Kidney (tissue), 14 donors: Measurements from ENCODE around the gene CEP85. TPM values are rescaled to one million over a fixed set of nuclear protein-coding genes. Genes with fewer than 3 reads are reported as not detected.
A peak's percentile ranks its signal among the peaks of the same experiment; 100 is the strongest.

ENCODE experiments used
- DNase-seq, 5 donors: peaks; one replicate each; pipeline ENCODE4 v3.0.0-alpha.2; 2013 to 2020
- FAIRE-seq: peaks from 2 replicates; lab custom pipeline; 2012; peaks lifted over from hg19 to GRCh38; lab: Jason Lieb, UNC
- H3K27ac ChIP-seq, 2 donors: one replicate each; pipeline ENCODE4 v1.7.0; 2013; ENCODE audit warnings: low read depth in 2 of 2, low read length in 2 of 2, inconsistent platforms in 1 of 2
- H3K27me3 ChIP-seq: one replicate; pipeline ENCODE4 v1.7.1; 2013; ENCODE audit warnings: low read length, inconsistent platforms; ENCODE audit not compliant: control insufficient read depth, insufficient read depth
- H3K36me3 ChIP-seq, 3 donors: one replicate each; pipeline versions ENCODE4 v1.7.0 to v1.7.1; 2013; ENCODE audit warnings: low read length in 3 of 3, control low read depth in 1 of 3, inconsistent platforms in 1 of 3; ENCODE audit not compliant: insufficient read depth in 3 of 3, control insufficient read depth in 2 of 3
- H3K4me1 ChIP-seq, 3 donors: one replicate each; pipeline versions ENCODE4 v1.7.0 to v1.7.1; 2013; ENCODE audit warnings: low read length in 3 of 3, inconsistent platforms in 1 of 3, low read depth in 1 of 3; ENCODE audit not compliant: control insufficient read depth in 2 of 3, insufficient read depth in 2 of 3
- H3K4me3 ChIP-seq, 3 donors: one replicate each; pipeline versions ENCODE4 v1.7.0 to v1.8.1; 2013; ENCODE audit warnings: low read length in 3 of 3, control low read depth in 1 of 3, inconsistent platforms in 1 of 3
- H3K9ac ChIP-seq, 3 donors: one replicate each; pipeline versions ENCODE4 v1.7.0 to v1.7.1; 2013; ENCODE audit warnings: low read length in 3 of 3, control low read depth in 1 of 3, inconsistent platforms in 1 of 3
- H3K9me3 ChIP-seq, 3 donors: one replicate each; pipeline versions ENCODE4 v1.7.0 to v1.7.1; 2013; ENCODE audit warnings: low read length in 3 of 3, control low read depth in 1 of 3, inconsistent platforms in 1 of 3; ENCODE audit not compliant: control insufficient read depth in 2 of 3, insufficient read depth in 1 of 3
- intact Hi-C: fragments of 100-400 bp; cut with DNase I; formaldehyde crosslinking; loops from one replicate; pipeline ENCODE4 v1.11.1; 2022
- polyA plus RNA-seq: library from polyadenylated mRNA; stranded (reverse); fragments of 350-450 nt; fragmentation: Illumina TruSeq; extraction: RNeasy Lipid Tissue Mini Kit (QIAGEN cat#74804); gene quantifications from one replicate; pipeline ENCODE4 v1.2.3, GENCODE V29; 2014; ENCODE audit warnings: low read depth, low replicate concordance; ENCODE audit not compliant: insufficient read depth
- total RNA-seq: library from RNA; stranded (reverse); fragmentation: NEBNext Ultra II Directional; extraction: Animal tissue kit (Norgen Biotek cat#: 25700); gene quantifications from one replicate; pipeline ENCODE4 v1.2.1, GENCODE V29; 2021
- TF ChIP-seq, protein P1 (sequence below): IDR thresholded peaks from 3 replicates; pipeline ENCODE4 v1.5.1; 2012; ENCODE audit warnings: mild to moderate bottlenecking, moderate library complexity, borderline replicate concordance; ENCODE audit not compliant: insufficient read depth; ENCODE audit errors: extremely low read depth
- donor health status: control.
- donor health status: control.
- donor health status: control.
- donor health status: control.
- donor health status: control.
- donor health status: DM: yes; HTN: yes; CAD: no.
- donor health status: Normal renal cell carcinoma (clear cell type).

Gene CEP85
- total and polyA plus RNA-seq, 2 donors from 2014 or later, result 8.4 to 8.5 TPM

- H3K9ac ChIP-seq, result no peak overlapping the region
- TF ChIP-seq, protein P1, sequence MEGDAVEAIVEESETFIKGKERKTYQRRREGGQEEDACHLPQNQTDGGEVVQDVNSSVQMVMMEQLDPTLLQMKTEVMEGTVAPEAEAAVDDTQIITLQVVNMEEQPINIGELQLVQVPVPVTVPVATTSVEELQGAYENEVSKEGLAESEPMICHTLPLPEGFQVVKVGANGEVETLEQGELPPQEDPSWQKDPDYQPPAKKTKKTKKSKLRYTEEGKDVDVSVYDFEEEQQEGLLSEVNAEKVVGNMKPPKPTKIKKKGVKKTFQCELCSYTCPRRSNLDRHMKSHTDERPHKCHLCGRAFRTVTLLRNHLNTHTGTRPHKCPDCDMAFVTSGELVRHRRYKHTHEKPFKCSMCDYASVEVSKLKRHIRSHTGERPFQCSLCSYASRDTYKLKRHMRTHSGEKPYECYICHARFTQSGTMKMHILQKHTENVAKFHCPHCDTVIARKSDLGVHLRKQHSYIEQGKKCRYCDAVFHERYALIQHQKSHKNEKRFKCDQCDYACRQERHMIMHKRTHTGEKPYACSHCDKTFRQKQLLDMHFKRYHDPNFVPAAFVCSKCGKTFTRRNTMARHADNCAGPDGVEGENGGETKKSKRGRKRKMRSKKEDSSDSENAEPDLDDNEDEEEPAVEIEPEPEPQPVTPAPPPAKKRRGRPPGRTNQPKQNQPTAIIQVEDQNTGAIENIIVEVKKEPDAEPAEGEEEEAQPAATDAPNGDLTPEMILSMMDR, result no peak
- H3K36me3 ChIP-seq, result no peaks in the 10 kb centered on the region
- no peaks in the 10 kb centered on the region for H3K9me3 ChIP-seq
- intact Hi-C loops, result loop anchor here (5.0 kb wide), 1 partner anchor 50 kb away; no protein-coding TSS in a partner anchor
- H3K27me3 ChIP-seq, result no peaks in the 10 kb centered on the region
- H3K27ac ChIP-seq, result no peak overlapping the region
- H3K4me1 ChIP-seq, result peaks cover 0 to 3% (median 3%) of the 10 kb centered on the region in 3 donors
- DNase-seq (peak in 1 of 5 donors; percentile 61), FAIRE-seq (no peak)
- no peak overlapping the region for H3K4me3 ChIP-seq
Observed at GRCh38 chr1:26322042-26322331, 88.0 kb downstream of the CEP85 start.

GRCh38 chr1:26323382-26323781 lies 89.4 kb downstream of the CEP85 start:
- DNase-seq (no peak), FAIRE-seq (no peak)
- H3K4me1 ChIP-seq, result peaks cover 0 to 3% (median 3%) of the 10 kb centered on the region in 3 donors
- no peaks in the 10 kb centered on the region for H3K27me3 ChIP-seq
- no peaks in the 10 kb centered on the region for H3K36me3 ChIP-seq
- H3K4me3 ChIP-seq, result no peak overlapping the region
- no peaks in the 10 kb centered on the region for H3K9me3 ChIP-seq
- TF ChIP-seq, protein P1, result no peak
- intact Hi-C loops, result loop anchor here (5.0 kb wide), 1 partner anchor 51 kb away; no protein-coding TSS in a partner anchor
- H3K9ac ChIP-seq, result no peak overlapping the region
- no peak overlapping the region for H3K27ac ChIP-seq

DNA sequence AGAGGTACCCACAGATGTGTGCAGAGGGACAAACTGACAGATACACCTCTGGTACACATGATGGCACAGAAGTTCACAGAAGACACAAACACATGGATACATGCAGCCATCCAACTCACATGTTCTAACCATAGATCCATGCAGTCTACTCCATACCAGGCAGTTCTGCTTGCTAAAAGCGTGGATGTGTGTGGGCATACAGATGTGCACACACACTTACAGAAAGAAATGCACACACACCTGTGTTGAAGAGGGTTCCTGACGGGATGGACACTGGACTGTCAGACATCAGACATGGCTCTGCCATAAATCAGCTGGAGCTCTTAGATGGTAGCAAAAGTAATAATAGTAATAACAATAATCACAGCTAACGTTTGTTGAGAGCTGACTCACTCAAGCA lies 90.5 kb downstream of the CEP85 start:
- H3K4me1 ChIP-seq, result peaks cover 0 to 3% (median 3%) of the 10 kb centered on the region in 3 donors
- H3K9ac ChIP-seq, result no peak overlapping the region
- intact Hi-C loops, result loop anchor here (5.0 kb wide), 1 partner anchor 52 kb away; no protein-coding TSS in a partner anchor
- H3K36me3 ChIP-seq, result no peaks in the 10 kb centered on the region
- H3K4me3 ChIP-seq, result no peak overlapping the region
- H3K27ac ChIP-seq, result no peak overlapping the region
- FAIRE-seq (no peak), DNase-seq (no peak)
- H3K9me3 ChIP-seq, result no peaks in the 10 kb centered on the region
- no peaks in the 10 kb centered on the region for H3K27me3 ChIP-seq
- TF ChIP-seq, protein P1, result no peak

GRCh38 chr1:26327956-26328362 lies 94.0 kb downstream of the CEP85 start:
- H3K9me3 ChIP-seq, result no peaks in the 10 kb centered on the region
- no peak overlapping the region for H3K27ac ChIP-seq
- no peaks in the 10 kb centered on the region for H3K36me3 ChIP-seq
- H3K4me3 ChIP-seq, result no peak overlapping the region
- DNase-seq, result peak in 1 of 5 donors; percentile 57
- no peaks in the 10 kb centered on the region for H3K4me1 ChIP-seq
- no peak for FAIRE-seq
- no peak overlapping the region for H3K9ac ChIP-seq
- intact Hi-C loops, result no loop called here
- TF ChIP-seq, protein P1, result no peak
- H3K27me3 ChIP-seq, result no peaks in the 10 kb centered on the region
